ENCODE data around the gene FPGS. TPM values are rescaled to one million over a fixed set of nuclear protein-coding genes. Genes with fewer than 3 reads are reported as not detected.

The FPGS gene
- total RNA-seq, 1 donor from 2014 or later = 51.3 TPM

- H3K27ac Mint-ChIP-seq (ENCODE audit: unreplicated experiment) = peak overlapping the region; percentile 61
- peaks cover 43% of the 10 kb centered on the region for H3K4me1 Mint-ChIP-seq (ENCODE audit: unreplicated experiment)
- no peaks in the 10 kb centered on the region for H3K9me3 Mint-ChIP-seq (ENCODE audit: unreplicated experiment)
- no peak for TF ChIP-seq CTCF (IDR thresholded peaks at IDR 0.05; ENCODE audit: unreplicated experiment)
- DNase-seq (ENCODE audit: low spot score) = no peak
- H3K4me3 Mint-ChIP-seq (ENCODE audit: unreplicated experiment) = peak overlapping the region; percentile 79
- H3K27me3 Mint-ChIP-seq (ENCODE audit: unreplicated experiment) = peaks cover 20% of the 10 kb centered on the region
- H3K36me3 Mint-ChIP-seq (ENCODE audit: low read depth, unreplicated experiment) = peaks cover 42% of the 10 kb centered on the region
These were observed 13.5 kb upstream of the FPGS start for GRCh38 chr9:127789179-127789578.

- no peaks in the 10 kb centered on the region for H3K9me3 Mint-ChIP-seq (ENCODE audit: unreplicated experiment)
- peak overlapping the region; percentile 88 for H3K27ac Mint-ChIP-seq (ENCODE audit: unreplicated experiment)
- no peak for TF ChIP-seq CTCF (IDR thresholded peaks at IDR 0.05; ENCODE audit: unreplicated experiment)
- peak overlapping the region; percentile 86 for H3K4me3 Mint-ChIP-seq (ENCODE audit: unreplicated experiment)
- H3K36me3 Mint-ChIP-seq (ENCODE audit: low read depth, unreplicated experiment) = peaks cover 42% of the 10 kb centered on the region
- peaks cover 38% of the 10 kb centered on the region for H3K4me1 Mint-ChIP-seq (ENCODE audit: unreplicated experiment)
- H3K27me3 Mint-ChIP-seq (ENCODE audit: unreplicated experiment) = peaks cover 17% of the 10 kb centered on the region
- no peak for DNase-seq (ENCODE audit: low spot score)
These were observed 12.4 kb upstream of the FPGS start for GRCh38 chr9:127790094-127790855.

- no peak overlapping the region for H3K27ac Mint-ChIP-seq (ENCODE audit: unreplicated experiment)
- H3K27me3 Mint-ChIP-seq (ENCODE audit: unreplicated experiment) = peaks cover 17% of the 10 kb centered on the region
- H3K4me3 Mint-ChIP-seq (ENCODE audit: unreplicated experiment) = no peak overlapping the region
- no peaks in the 10 kb centered on the region for H3K9me3 Mint-ChIP-seq (ENCODE audit: unreplicated experiment)
- H3K4me1 Mint-ChIP-seq (ENCODE audit: unreplicated experiment) = peaks cover 40% of the 10 kb centered on the region
- peaks cover 42% of the 10 kb centered on the region for H3K36me3 Mint-ChIP-seq (ENCODE audit: low read depth, unreplicated experiment)
- TF ChIP-seq CTCF (IDR thresholded peaks at IDR 0.05; ENCODE audit: unreplicated experiment) = no peak
- no peak for DNase-seq (ENCODE audit: low spot score)
These were observed 11.6 kb upstream of the FPGS start for GRCh38 chr9:127791085-127791484.

- Mint-ChIP-seq H3K4me3 (ENCODE audit: unreplicated experiment) (peak overlapping the region; percentile 37), H3K9me3 (ENCODE audit: unreplicated experiment) (no peaks in the 10 kb centered on the region), H3K36me3 (ENCODE audit: low read depth, unreplicated experiment) (peaks cover 33% of the 10 kb centered on the region), H3K27me3 (ENCODE audit: unreplicated experiment) (peaks cover 14% of the 10 kb centered on the region), H3K4me1 (ENCODE audit: unreplicated experiment) (peaks cover 41% of the 10 kb centered on the region), H3K27ac (ENCODE audit: unreplicated experiment) (peak overlapping the region; percentile 83)
- DNase-seq (ENCODE audit: low spot score) = no peak
- no peak for TF ChIP-seq CTCF (IDR thresholded peaks at IDR 0.05; ENCODE audit: unreplicated experiment)
These were observed 10.2 kb upstream of the FPGS start for GRCh38 chr9:127792417-127793031.
